ENCODE measurements around the gene ATP7A. TPM values are rescaled to one million over a fixed set of nuclear protein-coding genes. Genes with fewer than 3 reads are reported as not detected.
A peak's percentile ranks its signal among the peaks of the same experiment; 100 is the strongest.

Gene ATP7A
- total RNA-seq, 1 donor from 2014 or later, result 12.1 TPM

- TF ChIP-seq CTCF (IDR thresholded peaks at IDR 0.05), result no peak
- H3K4me3 Mint-ChIP-seq (ENCODE audit: unreplicated experiment), result peak within 1 kb of the TSS; percentile 83
- H3K9me3 Mint-ChIP-seq (ENCODE audit: low read depth), result peaks cover 10% of the 10 kb centered on the region
- no peaks in the 10 kb centered on the region for H3K36me3 Mint-ChIP-seq (ENCODE audit: low read depth)
- H3K27me3 Mint-ChIP-seq (ENCODE audit: low read depth), result no peaks in the 10 kb centered on the region
- peak; percentile 94 for DNase-seq (ENCODE audit: low spot score)
- peaks cover 21% of the 10 kb centered on the region for H3K4me1 Mint-ChIP-seq (ENCODE audit: low read depth)
- H3K27ac Mint-ChIP-seq (ENCODE audit: unreplicated experiment), result peak within 1 kb of the TSS; percentile 98
Measured at GRCh38 chrX:77894921-77895886, 15.3 kb upstream of the ATP7A start, which contains the start of gene MAGT1. MAGT1 (minus strand) TSS chrX:77895435; CDS start chrX:77895410, 25 bp downstream.

- peak within 1 kb of the TSS; percentile 83 for H3K4me3 Mint-ChIP-seq (ENCODE audit: unreplicated experiment)
- peak; percentile 75 for TF ChIP-seq CTCF (IDR thresholded peaks at IDR 0.05)
- peaks cover 15% of the 10 kb centered on the region for H3K4me1 Mint-ChIP-seq (ENCODE audit: low read depth)
- DNase-seq (ENCODE audit: low spot score), result no peak
- H3K9me3 Mint-ChIP-seq (ENCODE audit: low read depth), result peaks cover 13% of the 10 kb centered on the region
- no peaks in the 10 kb centered on the region for H3K27me3 Mint-ChIP-seq (ENCODE audit: low read depth)
- H3K27ac Mint-ChIP-seq (ENCODE audit: unreplicated experiment), result peak within 1 kb of the TSS; percentile 96
- H3K36me3 Mint-ChIP-seq (ENCODE audit: low read depth), result no peaks in the 10 kb centered on the region
Measured at GRCh38 chrX:77899081-77899828, 11.2 kb upstream of the ATP7A start, which contains the start of gene COX7B. COX7B (plus strand) TSS chrX:77899468; CDS start chrX:77899554, 86 bp downstream.

- H3K9me3 Mint-ChIP-seq (ENCODE audit: low read depth), result peaks cover 11% of the 10 kb centered on the region
- no peak for DNase-seq (ENCODE audit: low spot score)
Measured at GRCh38 chrX:77900688-77901087, 9.8 kb upstream of the ATP7A start.

GRCh38 chrX:77901506-77901905 is 9.0 kb upstream of the ATP7A start:
- Mint-ChIP-seq H3K4me1 (ENCODE audit: low read depth) (peaks cover 15% of the 10 kb centered on the region), H3K27ac (ENCODE audit: unreplicated experiment) (no peak overlapping the region), H3K36me3 (ENCODE audit: low read depth) (no peaks in the 10 kb centered on the region), H3K4me3 (ENCODE audit: unreplicated experiment) (no peak overlapping the region), H3K27me3 (ENCODE audit: low read depth) (no peaks in the 10 kb centered on the region), H3K9me3 (ENCODE audit: low read depth) (peaks cover 10% of the 10 kb centered on the region)
- no peak for DNase-seq (ENCODE audit: low spot score)
- TF ChIP-seq CTCF (IDR thresholded peaks at IDR 0.05), result no peak

More at GRCh38 chrX:77900688-77901087, 9.8 kb upstream of the ATP7A start:
- no peak for TF ChIP-seq CTCF (IDR thresholded peaks at IDR 0.05)
- Mint-ChIP-seq H3K4me3 (ENCODE audit: unreplicated experiment) (peak overlapping the region; percentile 83), H3K4me1 (ENCODE audit: low read depth) (peaks cover 15% of the 10 kb centered on the region), H3K27me3 (ENCODE audit: low read depth) (no peaks in the 10 kb centered on the region), H3K27ac (ENCODE audit: unreplicated experiment) (peak overlapping the region; percentile 92), H3K36me3 (ENCODE audit: low read depth) (no peaks in the 10 kb centered on the region)

Measured in chondrocyte (in vitro differentiated cells).